Fibroblast of mammary gland (primary cell): ENCODE measurements around the gene ZNF593OS.
A peak's percentile ranks its signal among the peaks of the same experiment; 100 is the strongest.

ENCODE experiments used
- DNase-seq: peaks from one replicate; pipeline ENCODE4 v3.0.0-alpha.2; 2010; ENCODE audit warnings: low read depth
- H3K4me3 ChIP-seq: 2 replicates; pipeline ENCODE4 v1.5.1; 2011; ENCODE audit warnings: low read depth, mild to moderate bottlenecking, low read length, moderate library complexity; ENCODE audit not compliant: control insufficient read depth
- CTCF ChIP-seq: conservative IDR thresholded peaks from 2 replicates; pipeline ENCODE4 v1.5.1; 2011; ENCODE audit warnings: low read depth, low read length, inconsistent platforms; ENCODE audit not compliant: control insufficient read depth, insufficient read depth

Gene ZNF593OS

GRCh38 chr1:26155370-26156284, 16.0 kb downstream of the ZNF593OS start:
- TF ChIP-seq CTCF: no peak
- no peak overlapping the region for H3K4me3 ChIP-seq
- no peak for DNase-seq

- no peak for TF ChIP-seq CTCF
- DNase-seq: no peak
- no peak overlapping the region for H3K4me3 ChIP-seq
Measured at GRCh38 chr1:26154750-26155149, 16.9 kb downstream of the ZNF593OS start.

GRCh38 chr1:26153966-26154532, 17.6 kb downstream of the ZNF593OS start:
- no peak for TF ChIP-seq CTCF
- no peak for DNase-seq
- H3K4me3 ChIP-seq: no peak overlapping the region

GRCh38 chr1:26148887-26149286, 22.7 kb downstream of the ZNF593OS start:
- no peak for DNase-seq
- no peak for TF ChIP-seq CTCF
- no peak overlapping the region for H3K4me3 ChIP-seq

- no peak overlapping the region for H3K4me3 ChIP-seq
- DNase-seq: no peak
- TF ChIP-seq CTCF: no peak
Measured at GRCh38 chr1:26145960-26146294, 25.7 kb downstream of the ZNF593OS start.

- H3K4me3 ChIP-seq: no peak overlapping the region
- peak; percentile 84 for DNase-seq
- peak; percentile 76 for TF ChIP-seq CTCF
Measured at GRCh38 chr1:26145041-26145959, 26.3 kb downstream of the ZNF593OS start.
